PFSK-1 (cell line): ENCODE measurements around the gene HIC1.

Experiments
- FOXP2 ChIP-seq: optimal IDR thresholded peaks from 2 replicates; pipeline ENCODE3; 2011; ENCODE audit warnings: borderline replicate concordance, control low read depth, inconsistent platforms; ENCODE audit not compliant: insufficient read depth; ENCODE audit errors: extremely low read length, extremely low read depth
- POLR2AphosphoS5 ChIP-seq: IDR thresholded peaks from 2 replicates; pipeline ENCODE4 v1.6.1; 2012; ENCODE audit warnings: low read depth, mild to moderate bottlenecking, control low read depth, low read length, moderate library complexity
- SIN3A ChIP-seq: IDR thresholded peaks from 2 replicates; pipeline ENCODE4 v1.6.1; 2012; ENCODE audit warnings: mild to moderate bottlenecking, low read length, moderate library complexity, borderline replicate concordance; ENCODE audit not compliant: insufficient read depth
- TAF1 ChIP-seq: IDR thresholded peaks from 2 replicates; pipeline ENCODE4 v1.6.1; 2012; ENCODE audit warnings: low read length, control low read depth, borderline replicate concordance; ENCODE audit not compliant: insufficient read depth
- TF ChIP-seq, protein P1 (sequence below), 2 experiments: IDR thresholded peaks; 2 replicates each; pipeline versions ENCODE4 v1.6.1 to v1.8.0; 2011 to 2012; ENCODE audit warnings: low read depth in 2 of 2, low read length in 2 of 2, control low read depth in 1 of 2, inconsistent platforms in 1 of 2, mild to moderate bottlenecking in 1 of 2, moderate library complexity in 1 of 2; ENCODE audit not compliant: insufficient read depth in 1 of 2

DNA sequence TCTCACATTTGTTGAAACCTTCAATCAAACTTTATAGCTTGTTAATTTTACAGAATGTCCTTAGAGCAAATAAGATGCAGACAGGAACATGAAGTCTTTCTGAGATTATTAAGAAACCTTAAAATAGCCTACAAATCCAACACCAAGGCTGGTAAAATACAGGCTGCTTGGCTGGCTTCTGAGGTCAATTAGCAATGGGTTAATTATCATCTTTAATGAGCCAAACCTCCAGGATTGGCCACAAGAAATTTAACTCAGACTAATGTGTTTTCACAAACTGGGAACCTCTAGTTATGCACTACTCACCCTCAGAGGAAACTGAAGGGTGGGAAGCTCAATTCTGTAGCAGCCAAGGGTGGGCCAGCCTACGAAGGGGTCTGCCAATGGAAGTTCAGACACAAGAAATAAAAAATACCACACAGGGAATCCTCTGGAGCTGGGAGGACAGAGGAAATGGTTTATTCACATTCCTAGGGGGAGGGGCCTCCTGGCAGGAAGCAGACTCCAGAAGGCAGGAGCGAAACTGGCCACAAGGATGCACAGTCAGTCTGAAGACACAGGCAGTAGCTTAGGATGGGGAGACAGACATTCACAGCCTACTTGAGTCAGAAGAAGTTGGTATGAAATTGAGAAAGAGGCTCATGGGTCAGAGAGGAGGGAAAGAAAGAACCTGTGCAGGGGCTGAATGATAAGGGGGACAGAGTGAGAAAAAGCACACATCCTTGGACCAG lies 36.1 kb downstream of the HIC1 start:
- TF ChIP-seq POLR2AphosphoS5 (peak; percentile 84), TAF1 (peak; percentile 88; the same call in 1 of the 2 replicates), FOXP2 (peak; percentile 54), SIN3A (peak; percentile 72; the same call in 1 of the 2 replicates)
- TF ChIP-seq, protein P1, sequence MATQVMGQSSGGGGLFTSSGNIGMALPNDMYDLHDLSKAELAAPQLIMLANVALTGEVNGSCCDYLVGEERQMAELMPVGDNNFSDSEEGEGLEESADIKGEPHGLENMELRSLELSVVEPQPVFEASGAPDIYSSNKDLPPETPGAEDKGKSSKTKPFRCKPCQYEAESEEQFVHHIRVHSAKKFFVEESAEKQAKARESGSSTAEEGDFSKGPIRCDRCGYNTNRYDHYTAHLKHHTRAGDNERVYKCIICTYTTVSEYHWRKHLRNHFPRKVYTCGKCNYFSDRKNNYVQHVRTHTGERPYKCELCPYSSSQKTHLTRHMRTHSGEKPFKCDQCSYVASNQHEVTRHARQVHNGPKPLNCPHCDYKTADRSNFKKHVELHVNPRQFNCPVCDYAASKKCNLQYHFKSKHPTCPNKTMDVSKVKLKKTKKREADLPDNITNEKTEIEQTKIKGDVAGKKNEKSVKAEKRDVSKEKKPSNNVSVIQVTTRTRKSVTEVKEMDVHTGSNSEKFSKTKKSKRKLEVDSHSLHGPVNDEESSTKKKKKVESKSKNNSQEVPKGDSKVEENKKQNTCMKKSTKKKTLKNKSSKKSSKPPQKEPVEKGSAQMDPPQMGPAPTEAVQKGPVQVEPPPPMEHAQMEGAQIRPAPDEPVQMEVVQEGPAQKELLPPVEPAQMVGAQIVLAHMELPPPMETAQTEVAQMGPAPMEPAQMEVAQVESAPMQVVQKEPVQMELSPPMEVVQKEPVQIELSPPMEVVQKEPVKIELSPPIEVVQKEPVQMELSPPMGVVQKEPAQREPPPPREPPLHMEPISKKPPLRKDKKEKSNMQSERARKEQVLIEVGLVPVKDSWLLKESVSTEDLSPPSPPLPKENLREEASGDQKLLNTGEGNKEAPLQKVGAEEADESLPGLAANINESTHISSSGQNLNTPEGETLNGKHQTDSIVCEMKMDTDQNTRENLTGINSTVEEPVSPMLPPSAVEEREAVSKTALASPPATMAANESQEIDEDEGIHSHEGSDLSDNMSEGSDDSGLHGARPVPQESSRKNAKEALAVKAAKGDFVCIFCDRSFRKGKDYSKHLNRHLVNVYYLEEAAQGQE (IDR thresholded peaks at IDR 0.05; ENCODE audit: insufficient read depth in 1 of 2, low read depth in 2 of 2, low read length in 2 of 2), result 0 out of 4 replicates have a peak, but pooled peaks of 1 of the 2 experiments have one; percentile 49
